Stimulated activated CD4-positive, alpha-beta T cell treated with anti-CD3 and anti-CD28 coated beads, TNF-alpha, amount 100 ng/mL, for 4 hours (primary cell): Measurements from ENCODE around the gene MELK.
A peak's percentile ranks its signal among the peaks of the same experiment; 100 is the strongest.
"Not testable (repeated sequence)": the region's sequence is repeated elsewhere in the genome, so short reads cannot be mapped to it uniquely, and the experiment has no call there.

ENCODE experiments used
- DNase-seq, 3 experiments: peaks; one replicate each; pipeline ENCODE4 v3.0.0-alpha.2; 2020; ENCODE audit warnings: low read depth in 3 of 3

Gene MELK

DNA sequence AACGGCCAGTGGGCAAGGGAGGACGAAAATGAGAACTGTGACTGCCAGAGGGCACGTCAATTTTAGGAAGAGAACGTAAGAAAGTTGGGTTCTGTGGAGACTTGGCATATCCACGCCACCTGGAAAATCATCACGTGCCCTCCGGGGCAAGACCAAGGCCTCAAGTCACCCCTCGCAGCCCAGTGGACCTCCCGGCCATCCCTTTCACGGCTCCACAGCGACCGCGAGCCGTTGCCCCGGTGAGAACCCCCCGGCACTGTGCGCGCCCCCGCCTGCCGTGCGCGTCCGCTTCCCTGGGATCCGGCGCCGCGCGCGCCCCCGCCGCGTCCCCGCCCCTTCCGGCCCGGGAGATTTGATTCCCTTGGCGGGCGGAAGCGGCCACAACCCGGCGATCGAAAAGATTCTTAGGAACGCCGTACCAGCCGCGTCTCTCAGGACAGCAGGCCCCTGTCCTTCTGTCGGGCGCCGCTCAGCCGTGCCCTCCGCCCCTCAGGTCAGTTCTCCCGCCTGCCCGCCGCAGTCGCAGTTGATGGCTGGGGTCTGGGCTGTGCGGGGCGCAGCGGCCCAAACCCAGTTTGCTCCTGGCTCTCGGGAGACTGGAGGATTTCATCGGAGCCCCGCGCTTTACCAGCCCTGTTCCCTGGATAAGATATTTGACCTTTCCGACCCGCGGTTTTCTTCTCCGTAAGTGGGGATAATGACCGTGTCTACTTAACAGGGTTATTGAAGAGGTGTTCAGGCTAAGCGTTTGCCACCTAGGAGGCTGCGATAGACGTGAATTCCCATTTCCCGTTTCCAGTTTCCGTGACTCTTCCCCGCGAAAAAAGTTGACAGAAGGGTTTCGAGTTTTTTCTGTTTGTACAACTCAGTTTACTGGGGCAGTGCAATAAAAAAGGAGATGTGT lies at the start of gene MELK:
Gene MELK (plus strand): TSS at position 381 of the 904 bp plus-strand sequence. CDS start 8,787 bp downstream, outside the sequence.
- DNase-seq, result peak; percentile 56 to 75 (median 69)

DNA sequence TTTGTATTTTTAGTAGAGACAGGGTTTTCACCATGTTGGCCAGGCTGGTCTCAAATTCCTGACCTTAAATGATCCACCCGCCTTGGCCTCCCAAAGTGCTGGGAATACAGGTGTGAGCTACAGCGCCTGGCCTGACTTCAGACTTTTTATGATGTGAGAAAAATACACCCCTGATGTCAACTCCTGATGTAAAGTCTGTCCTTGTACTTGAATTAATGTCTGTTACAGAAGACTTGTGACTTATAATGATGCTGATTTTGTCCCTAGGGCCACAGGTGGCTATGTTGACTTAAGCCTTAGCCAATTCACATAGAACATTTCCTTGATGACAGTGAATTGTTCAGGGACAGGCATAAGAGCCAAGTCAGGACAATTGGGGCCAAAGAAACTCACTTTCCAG lies 42.5 kb upstream of the MELK start:
- DNase-seq, result no peak

GRCh38 chr9:36532353-36532752 lies 40.3 kb upstream of the MELK start:
- DNase-seq, result no peak

- not testable (repeated sequence) for DNase-seq
Measured at GRCh38 chr9:36533726-36534125, 39.0 kb upstream of the MELK start.

DNA sequence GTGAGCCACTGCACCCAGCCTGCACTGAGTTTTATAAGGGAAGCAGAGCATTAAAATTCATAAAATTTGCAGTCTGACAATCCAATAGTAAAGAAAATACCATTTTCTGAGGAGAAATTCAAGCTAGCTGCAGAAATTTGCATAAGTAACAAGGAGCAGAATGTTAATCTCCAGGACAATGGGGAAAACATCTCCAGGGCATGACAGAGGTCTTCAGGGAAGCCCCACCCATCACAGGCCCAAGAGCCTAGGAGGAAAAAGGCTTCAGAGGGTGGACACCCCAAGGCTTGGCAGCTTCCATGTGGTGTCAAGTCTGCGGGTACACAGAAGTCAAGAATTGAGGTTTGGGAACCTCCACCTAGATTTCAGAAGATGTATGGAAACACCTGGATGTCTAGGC lies 37.6 kb upstream of the MELK start:
- DNase-seq, result no peak

DNA sequence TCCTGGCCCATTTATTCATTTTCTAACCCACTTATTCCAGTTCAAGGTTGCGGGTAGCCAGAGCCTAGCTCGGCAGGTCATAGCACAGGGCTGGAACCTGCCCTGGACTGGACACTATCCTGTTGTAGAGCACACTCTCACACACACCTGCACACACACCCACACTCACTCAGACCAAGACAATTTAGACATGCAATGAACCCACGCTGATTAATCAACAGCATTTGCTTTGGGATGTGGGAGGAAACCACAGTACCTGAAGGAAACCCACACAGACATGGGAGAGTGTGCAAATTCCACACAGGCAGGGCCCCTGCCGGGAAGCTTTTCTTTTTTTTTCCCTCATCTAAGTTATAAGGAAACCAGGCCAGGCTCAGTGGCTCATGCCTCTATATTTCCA lies 34.8 kb upstream of the MELK start:
- DNase-seq, result no peak

GRCh38 chr9:36542355-36542754 lies 30.3 kb upstream of the MELK start:
- DNase-seq, result no peak

- no peak for DNase-seq
Measured at GRCh38 chr9:36543916-36544315, 28.8 kb upstream of the MELK start.

DNA sequence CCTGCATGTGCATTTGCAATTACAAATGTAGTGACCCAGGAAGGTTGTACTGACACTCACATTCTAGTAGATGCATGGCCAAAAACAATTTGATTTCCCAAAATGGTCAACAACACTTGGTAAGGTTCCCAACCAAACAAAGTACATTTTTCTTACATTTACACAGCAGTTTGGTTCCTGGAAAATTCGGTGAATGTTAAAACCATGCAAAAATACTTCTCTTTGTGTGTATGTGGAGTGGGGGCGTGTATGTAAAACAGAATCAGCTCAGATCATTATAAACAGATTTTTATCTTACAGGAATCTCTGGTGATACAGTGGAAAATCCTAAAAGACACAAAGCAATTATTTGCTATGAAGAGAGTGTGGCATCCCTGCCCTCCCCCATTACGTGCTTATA lies 25.1 kb upstream of the MELK start:
- no peak for DNase-seq

- DNase-seq, result no peak
Measured at GRCh38 chr9:36548454-36548853, 24.2 kb upstream of the MELK start.

DNA sequence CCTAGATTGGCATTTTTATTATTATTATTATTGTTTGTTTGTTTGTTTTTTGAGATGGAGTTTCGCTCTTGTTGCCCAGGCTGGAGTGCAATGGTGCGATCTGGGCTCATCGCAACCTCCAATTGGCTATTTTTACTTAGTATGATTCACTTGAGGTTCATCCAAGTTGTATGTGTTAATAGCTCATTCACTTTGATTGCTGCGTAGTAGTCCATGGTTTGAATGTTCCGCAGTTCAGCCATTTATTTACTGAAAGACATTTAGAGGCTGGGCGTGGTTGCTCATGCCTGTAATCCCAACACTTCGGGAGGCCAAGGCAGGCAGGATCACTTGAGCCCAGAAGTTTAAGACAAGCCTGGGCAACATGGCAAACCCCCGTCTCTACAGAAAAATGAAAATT lies 22.6 kb upstream of the MELK start:
- no peak for DNase-seq

DNA sequence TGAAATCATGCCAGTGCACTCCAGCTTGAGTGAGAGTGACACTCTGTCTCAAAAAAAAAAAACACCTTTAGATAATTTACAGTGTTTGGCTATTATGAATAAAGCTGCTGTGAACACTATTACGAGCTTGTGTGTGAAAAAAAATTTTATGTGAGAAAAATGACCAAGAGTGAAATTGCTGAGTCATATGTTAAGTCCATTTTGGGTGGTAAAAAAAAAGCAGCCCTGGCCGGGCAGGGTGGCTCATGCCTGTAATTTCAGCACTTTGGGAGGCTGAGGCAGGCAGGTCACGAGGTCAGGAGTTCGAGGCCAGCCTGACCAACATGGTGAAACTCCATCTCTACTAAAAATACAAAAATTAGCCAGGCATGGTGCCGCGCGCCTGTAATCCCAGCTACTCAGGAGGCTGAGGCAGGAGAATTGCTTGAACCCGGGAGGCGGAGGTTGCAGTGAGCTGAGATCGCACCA lies 22.0 kb upstream of the MELK start:
- DNase-seq, result not testable (repeated sequence)

DNA sequence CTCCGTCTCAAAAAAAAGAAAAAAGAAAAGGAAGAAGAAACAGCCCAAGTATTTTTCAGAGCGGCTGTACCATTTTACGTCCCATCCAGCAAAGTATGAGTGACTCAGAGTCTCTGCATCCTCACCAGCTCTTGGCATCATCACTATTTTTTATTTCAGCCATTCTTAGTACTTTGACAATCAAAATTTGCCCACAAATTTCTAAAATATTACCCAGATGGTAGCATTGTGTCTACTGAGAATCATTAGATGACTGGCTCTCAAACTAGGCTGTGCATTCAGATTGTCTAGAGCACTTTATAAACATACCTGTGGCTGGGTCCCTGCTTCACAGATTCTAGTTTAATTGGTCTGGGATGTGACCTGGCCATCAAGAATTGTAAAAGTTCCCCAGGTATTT lies 21.6 kb upstream of the MELK start:
- no peak for DNase-seq

DNA sequence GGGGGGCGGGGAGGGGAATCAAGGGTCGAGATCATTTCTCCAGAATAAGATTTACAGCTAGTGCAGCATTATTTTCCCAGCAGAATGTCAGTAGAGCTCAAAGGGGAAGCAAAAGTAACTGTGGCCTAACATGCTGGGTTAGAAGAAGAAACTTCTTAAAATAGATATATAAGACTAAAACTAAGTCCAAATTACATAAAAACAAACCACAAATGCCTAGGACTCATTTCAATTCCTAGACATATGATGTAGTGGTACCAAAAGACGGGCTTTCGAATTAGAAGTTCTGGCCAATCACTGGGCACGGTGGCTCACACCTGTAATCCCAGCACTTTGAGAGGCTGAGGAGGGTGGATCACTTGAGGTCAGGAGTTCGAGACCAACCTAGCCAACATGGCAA lies 20.8 kb upstream of the MELK start:
- DNase-seq, result no peak

GRCh38 chr9:36559036-36559695 lies 13.5 kb upstream of the MELK start:
- DNase-seq, result no peak

GRCh38 chr9:36560771-36561170 lies 11.9 kb upstream of the MELK start:
- DNase-seq, result no peak

GRCh38 chr9:36562801-36563200 lies 9.9 kb upstream of the MELK start:
- DNase-seq, result not testable (repeated sequence)

GRCh38 chr9:36566813-36567221 lies 5.9 kb upstream of the MELK start:
- DNase-seq, result no peak

GRCh38 chr9:36568681-36569080 lies 4.0 kb upstream of the MELK start:
- not testable (repeated sequence) for DNase-seq

- no peak for DNase-seq
Measured at GRCh38 chr9:36571333-36571732, 1.4 kb upstream of the MELK start.

DNA sequence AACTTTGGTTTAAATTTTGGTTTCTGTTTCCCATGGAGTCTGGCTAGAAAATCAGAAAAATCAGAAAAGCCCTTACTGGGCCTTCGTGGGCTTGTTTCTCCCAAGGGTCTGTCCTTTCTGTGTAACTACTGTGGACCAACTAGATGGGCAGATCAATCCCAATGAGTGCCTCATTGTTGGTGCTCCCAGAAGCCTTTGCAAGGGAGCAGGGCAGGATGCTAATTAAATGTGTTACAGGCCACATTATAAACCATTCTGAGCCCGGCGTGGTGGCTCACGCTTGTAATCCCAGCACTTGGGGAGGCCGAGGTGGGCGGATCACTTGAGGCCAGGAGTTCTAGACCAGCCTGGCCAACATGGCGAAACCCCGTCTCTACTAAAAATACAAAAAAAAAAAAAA lies 1.4 kb downstream of the MELK start:
- DNase-seq, result not testable (repeated sequence)

DNA sequence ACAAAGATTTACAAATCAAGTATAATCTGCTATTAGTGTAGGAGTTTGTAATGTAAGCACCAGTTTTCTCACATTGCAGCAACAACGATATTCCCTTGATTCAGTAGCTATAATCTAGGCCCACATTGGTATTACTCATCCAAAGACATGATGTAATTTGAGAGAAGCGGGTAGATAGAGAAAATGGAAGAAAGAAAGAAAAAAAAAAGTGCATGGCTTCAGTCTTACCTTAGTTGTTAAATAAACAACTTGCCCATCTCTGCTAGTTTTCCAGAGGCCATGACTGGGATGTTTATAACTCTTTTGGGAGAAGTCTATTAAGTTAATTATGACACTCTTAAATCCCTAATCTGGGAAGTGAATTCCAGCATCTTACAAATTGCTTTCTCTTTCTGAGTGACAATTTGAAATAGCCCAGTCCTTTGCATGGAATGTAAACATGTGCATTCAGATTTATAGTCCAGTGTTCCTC lies 2.8 kb downstream of the MELK start:
- DNase-seq, result no peak

DNA sequence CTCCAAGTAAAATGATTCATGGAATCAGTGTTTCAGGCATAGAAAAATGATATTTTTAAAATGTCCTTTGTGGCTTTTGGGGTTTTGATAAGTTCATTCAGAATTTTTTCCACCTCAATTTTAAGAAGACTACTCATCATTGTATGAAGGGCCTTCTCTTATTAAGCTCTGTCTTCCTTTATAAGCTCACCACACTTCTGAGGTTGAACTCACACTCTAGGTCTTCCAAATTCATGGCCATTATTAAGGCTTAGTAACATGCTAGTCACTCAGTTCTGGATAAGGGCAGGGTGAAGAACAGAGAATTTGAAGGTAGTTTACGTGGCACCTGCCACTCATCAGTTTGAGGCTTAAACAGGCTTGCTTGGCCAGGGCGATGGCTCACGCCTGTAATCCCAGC lies 4.2 kb downstream of the MELK start:
- DNase-seq, result no peak
